PC-9 (cell line): ENCODE measurements around the gene F7.

ENCODE experiments used
- CTCF ChIP-seq: fragments of 200-600 bp; sonication (generic); conservative IDR thresholded peaks from 2 replicates; pipeline ENCODE4 v1.6.1; 2017; ENCODE audit warnings: mixed run types, antibody characterized with exemption, mild to moderate bottlenecking, moderate library complexity
- EZH2 ChIP-seq: fragments of 200-600 bp; sonication (generic); IDR thresholded peaks from 2 replicates; pipeline ENCODE4 v1.8.0; 2017; ENCODE audit warnings: antibody characterized with exemption, low read depth

- TF ChIP-seq CTCF (no peak), EZH2 (no peak)
These were observed 32.2 kb downstream of the F7 start for GRCh38 chr13:113137691-113138298.
